Neuronal stem cell (in vitro differentiated cells): ENCODE data around the gene STPG3.
A peak's percentile ranks its signal among the peaks of the same experiment; 100 is the strongest.

Source experiments
- DNase-seq: peaks from one replicate; pipeline ENCODE4 v3.0.0-alpha.2; 2013; ENCODE audit warnings: low spot score
- H2AFZ ChIP-seq: one replicate; pipeline ENCODE4 v1.6.1; 2013; ENCODE audit warnings: mild to moderate bottlenecking, low read length, inconsistent platforms
- H2AK5ac ChIP-seq: 2 replicates; pipeline ENCODE4 v1.6.1; 2013; ENCODE audit warnings: low read depth, mild to moderate bottlenecking, inconsistent platforms, low read length, moderate library complexity, mixed read lengths
- H2BK120ac ChIP-seq: 2 replicates; pipeline ENCODE4 v1.6.1; 2013; ENCODE audit warnings: low read depth, mild to moderate bottlenecking, inconsistent platforms, low read length, moderate library complexity, mixed read lengths
- H2BK12ac ChIP-seq: one replicate; pipeline ENCODE4 v1.6.1; 2013; ENCODE audit warnings: low read length, inconsistent platforms
- H2BK15ac ChIP-seq: 2 replicates; pipeline ENCODE4 v1.6.1; 2013; ENCODE audit warnings: mild to moderate bottlenecking, low read length, inconsistent platforms, mixed read lengths
- H2BK5ac ChIP-seq: one replicate; pipeline ENCODE4 v1.6.1; 2013; ENCODE audit warnings: inconsistent platforms, mild to moderate bottlenecking, low read length, moderate library complexity
- H3K14ac ChIP-seq: one replicate; pipeline ENCODE4 v1.6.1; 2013; ENCODE audit warnings: low read length, inconsistent platforms
- H3K18ac ChIP-seq: 2 replicates; pipeline ENCODE4 v1.6.1; 2013; ENCODE audit warnings: low read length, inconsistent platforms
- H3K23ac ChIP-seq: 2 replicates; pipeline ENCODE4 v1.6.1; 2013; ENCODE audit warnings: low read depth, mild to moderate bottlenecking, mixed read lengths, low read length, inconsistent platforms; ENCODE audit not compliant: poor library complexity
- H3K27ac ChIP-seq: replicated peaks from 3 replicates; pipeline ENCODE4 v1.5.1; 2013; ENCODE audit warnings: low read length, inconsistent platforms
- H3K27me3 ChIP-seq, 3 experiments: 2 replicates each; pipeline ENCODE4 v1.6.1; 2013; ENCODE audit warnings: low read length in 3 of 3, mild to moderate bottlenecking in 2 of 3, inconsistent platforms in 1 of 3, low read depth in 1 of 3, mixed read lengths in 1 of 3, moderate library complexity in 1 of 3; ENCODE audit not compliant: control insufficient read depth in 3 of 3, insufficient read depth in 3 of 3
- H3K36me3 ChIP-seq, 2 donors: replicated peaks in 1 of 2; 2 replicates each; pipeline ENCODE4 v1.6.1; 2013; ENCODE audit warnings: low read length in 2 of 2; ENCODE audit not compliant: control insufficient read depth in 2 of 2, insufficient read depth in 2 of 2
- H3K4ac ChIP-seq: 2 replicates; pipeline ENCODE4 v1.6.1; 2013; ENCODE audit warnings: inconsistent platforms, mild to moderate bottlenecking, low read length, moderate library complexity
- H3K4me1 ChIP-seq, 2 donors: 1 replicate in 1 of 2; 2 replicates in 1 of 2; pipeline ENCODE4 v1.6.1; 2013; ENCODE audit warnings: low read length in 2 of 2, low read depth in 1 of 2; ENCODE audit not compliant: control insufficient read depth in 2 of 2, insufficient read depth in 1 of 2
- H3K4me2 ChIP-seq: one replicate; pipeline ENCODE4 v1.6.1; 2013; ENCODE audit warnings: mild to moderate bottlenecking, low read length, inconsistent platforms; ENCODE audit not compliant: insufficient read depth, poor library complexity, severe bottlenecking
- H3K4me3 ChIP-seq, 2 donors: 2 replicates each; pipeline ENCODE4 v1.5.1; 2013; ENCODE audit warnings: low read length in 2 of 2, mild to moderate bottlenecking in 2 of 2, inconsistent platforms in 1 of 2, moderate library complexity in 1 of 2
- H3K79me1 ChIP-seq: one replicate; pipeline ENCODE4 v1.6.1; 2013; ENCODE audit warnings: low read depth, mild to moderate bottlenecking, inconsistent platforms, low read length, moderate library complexity
- H3K9ac ChIP-seq: one replicate; pipeline ENCODE4 v1.6.1; 2013; ENCODE audit warnings: mild to moderate bottlenecking, low read depth, low read length, inconsistent platforms; ENCODE audit not compliant: poor library complexity
- H3K9me3 ChIP-seq, 2 donors: replicated peaks in 1 of 2; 2 replicates each; pipeline versions ENCODE3 to v1.6.1; 2013; ENCODE audit warnings: low read length in 2 of 2, mild to moderate bottlenecking in 2 of 2, inconsistent platforms in 1 of 2, low read depth in 1 of 2, mixed read lengths in 1 of 2, moderate library complexity in 1 of 2; ENCODE audit not compliant: control insufficient read depth in 2 of 2, insufficient read depth in 1 of 2
- H4K8ac ChIP-seq: one replicate; pipeline ENCODE4 v1.6.1; 2013; ENCODE audit warnings: low read depth, mild to moderate bottlenecking, inconsistent platforms, low read length, moderate library complexity
- H4K91ac ChIP-seq: one replicate; pipeline ENCODE4 v1.6.1; 2013; ENCODE audit warnings: low read length, low read depth, mild to moderate bottlenecking, inconsistent platforms; ENCODE audit not compliant: poor library complexity
- WGBS, 2 donors: extraction: QIAGEN DNeasy Blood & Tissue Kit; methylation state at CpG; one replicate each; pipeline ENCODE4 v1.1.7; 2013; ENCODE audit warnings: missing lambda C conversion rate in 2 of 2, mixed read lengths in 1 of 2; ENCODE audit not compliant: insufficient read length in 2 of 2, insufficient replicate concordance in 1 of 2; ENCODE audit errors: extremely low coverage in 2 of 2; 5-methylcytosine and 5-hydroxymethylcytosine counted together

Gene STPG3

GRCh38 chr9:137252555-137253506 lies 1.7 kb downstream of the STPG3 start:
- H2BK12ac ChIP-seq = no peak overlapping the region
- H3K4me1 ChIP-seq = peaks cover 19 to 50% of the 10 kb centered on the region in 2 donors
- no peak overlapping the region for H2AFZ ChIP-seq
- peak overlapping the region; percentile 85 for H2AK5ac ChIP-seq
- peak overlapping the region; percentile 93 for H2BK5ac ChIP-seq
- H3K4me2 ChIP-seq = no peak overlapping the region
- H3K9ac ChIP-seq = no peak overlapping the region
- no peaks in the 10 kb centered on the region for H3K9me3 ChIP-seq
- peaks cover 12% of the 10 kb centered on the region for H3K79me1 ChIP-seq
- H3K18ac ChIP-seq = peak overlapping the region; percentile 71
- no peak overlapping the region for H3K4me3 ChIP-seq
- no peaks in the 10 kb centered on the region for H3K27me3 ChIP-seq
- H4K91ac ChIP-seq = no peak overlapping the region
- peak overlapping the region; percentile 99 for H2BK15ac ChIP-seq
- no peak for DNase-seq
- no peak overlapping the region for H2BK120ac ChIP-seq
- no peak overlapping the region for H3K27ac ChIP-seq
- no peak overlapping the region for H3K4ac ChIP-seq
- peak overlapping the region; percentile 43 for H4K8ac ChIP-seq
- H3K36me3 ChIP-seq = peaks cover 9 to 15% of the 10 kb centered on the region in 2 donors
- WGBS, 2 donors = no CpG with 5 or more reads among the region's 35 CpGs
- H3K14ac ChIP-seq = peak overlapping the region; percentile 97
- H3K23ac ChIP-seq = peak overlapping the region; percentile 65

DNA sequence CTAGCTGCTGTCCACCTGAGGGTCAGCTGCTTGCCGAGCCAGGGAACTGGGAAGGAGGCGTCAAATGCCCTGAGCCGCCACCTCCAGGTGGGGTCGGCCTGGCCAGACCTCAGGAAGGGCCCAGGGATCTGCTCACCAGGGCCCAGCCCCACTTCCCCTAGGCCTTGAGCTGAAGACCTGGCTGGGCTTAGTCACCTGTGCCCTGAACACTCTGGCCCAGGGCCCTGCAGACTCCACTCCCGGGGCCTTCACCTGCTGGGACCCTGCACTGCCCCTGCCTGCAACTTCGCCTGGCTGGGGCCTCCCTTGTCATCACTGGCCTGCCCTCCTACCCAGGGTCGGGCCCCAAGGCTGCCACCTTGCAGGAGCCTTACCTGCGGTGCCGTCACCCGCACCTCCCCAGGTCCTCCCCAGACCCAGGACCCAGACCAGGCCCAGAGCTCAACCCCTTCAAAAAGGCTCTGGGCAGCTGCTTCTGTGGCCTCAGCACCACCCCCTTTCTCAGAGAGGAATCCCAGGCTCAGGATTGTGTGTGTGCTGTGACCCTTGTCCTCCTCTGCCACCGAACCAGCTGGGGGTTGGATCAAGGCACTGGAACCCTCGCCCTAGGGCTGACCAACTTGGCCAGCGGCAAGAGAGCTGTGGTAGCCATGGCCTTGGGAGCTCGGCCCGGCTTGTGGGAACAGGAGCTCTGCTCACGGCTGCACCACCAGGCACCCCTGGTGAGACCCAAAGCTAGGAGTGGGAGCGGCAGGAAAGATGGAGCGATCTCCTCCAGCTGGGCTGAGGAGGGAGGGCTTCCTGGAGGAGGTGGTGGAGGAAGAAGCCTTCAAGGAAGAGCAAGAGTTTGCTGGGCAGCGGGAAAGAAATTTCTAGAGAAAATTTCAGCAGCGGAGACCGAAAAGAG lies 2.9 kb downstream of the STPG3 start:
- Histone ChIP-seq H3K4me2 (peak overlapping the region; percentile 85), H3K27ac (no peak overlapping the region)
- no peak for DNase-seq

DNA sequence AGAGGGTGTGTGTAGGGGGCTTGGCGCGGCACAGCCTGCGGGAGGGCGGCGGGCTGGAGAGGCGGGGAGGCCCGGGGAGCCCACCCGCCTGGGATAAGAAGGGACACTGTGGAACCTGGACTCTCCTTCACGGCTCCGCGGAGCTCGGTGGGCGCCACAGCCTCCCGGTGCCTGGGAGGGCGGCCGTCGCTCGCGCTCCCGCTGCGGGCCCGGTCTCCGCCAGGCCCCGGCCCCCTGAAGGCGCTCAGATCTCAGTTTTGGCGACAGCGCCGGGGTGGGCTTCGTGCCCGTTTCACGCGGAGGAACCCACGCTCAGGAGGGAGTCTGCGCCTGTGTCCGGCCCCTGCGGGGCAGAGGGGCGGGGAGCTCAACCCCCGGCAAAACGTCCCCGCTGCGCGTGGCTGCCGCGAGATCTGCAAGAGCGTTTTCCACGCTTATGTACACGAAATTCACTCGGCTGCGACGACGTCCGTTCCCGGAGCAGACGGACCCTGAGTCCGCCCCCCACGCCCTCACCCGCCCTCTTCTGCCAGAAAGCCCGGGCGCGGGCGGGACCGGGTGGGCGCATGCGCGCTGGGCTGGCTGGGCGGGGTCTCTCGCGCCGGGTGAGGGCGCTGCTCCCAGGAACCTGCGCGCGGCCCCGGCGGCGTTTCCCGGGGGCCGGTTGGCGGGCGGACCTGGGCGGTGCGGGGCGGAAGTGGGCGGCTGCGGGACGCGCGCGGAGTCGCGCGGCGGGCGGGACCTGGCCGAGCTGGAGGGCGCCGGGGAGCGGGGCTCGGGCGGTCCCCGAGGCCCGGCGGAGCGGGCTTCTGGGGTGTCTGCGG lies 3.8 kb downstream of the STPG3 start, which contains the start of gene NELFB:
Gene NELFB, plus strand, starts transcription at position 704 of the 824 bp plus-strand sequence.
- peak within 1 kb of the TSS; percentile 29 for H4K8ac ChIP-seq
- H4K91ac ChIP-seq = peak within 1 kb of the TSS; percentile 79
- WGBS, 2 donors = no CpG with 5 or more reads among the region's 105 CpGs
- no peaks in the 10 kb centered on the region for H3K27me3 ChIP-seq
- H2BK12ac ChIP-seq = peak within 1 kb of the TSS; percentile 66
- H3K14ac ChIP-seq = peak within 1 kb of the TSS; percentile 94
- H2AFZ ChIP-seq = peak within 1 kb of the TSS; percentile 96
- no peaks in the 10 kb centered on the region for H3K9me3 ChIP-seq
- peak within 1 kb of the TSS; percentile 38 for H3K4ac ChIP-seq
- peak within 1 kb of the TSS; percentile 97 for H3K9ac ChIP-seq
- peak within 1 kb of the TSS; percentile 99 for H2BK15ac ChIP-seq
- peak; percentile 91 for DNase-seq
- peak within 1 kb of the TSS; percentile 93 for H2BK5ac ChIP-seq
- peak within 1 kb of the TSS; percentile 96 to 100 for H3K4me3 ChIP-seq
- peak within 1 kb of the TSS; percentile 19 for H3K27ac ChIP-seq
- H3K79me1 ChIP-seq = peaks cover 12% of the 10 kb centered on the region
- peak within 1 kb of the TSS; percentile 24 for H2BK120ac ChIP-seq
- peak within 1 kb of the TSS; percentile 85 for H3K4me2 ChIP-seq
- H3K18ac ChIP-seq = peak within 1 kb of the TSS; percentile 99
- H3K36me3 ChIP-seq = peaks cover 17 to 31% of the 10 kb centered on the region in 2 donors
- H2AK5ac ChIP-seq = peak within 1 kb of the TSS; percentile 85
- H3K23ac ChIP-seq = peak within 1 kb of the TSS; percentile 70
- H3K4me1 ChIP-seq = peaks cover 19 to 48% of the 10 kb centered on the region in 2 donors

More for the DNA sequence above, 2.9 kb downstream of the STPG3 start:
- Histone ChIP-seq H4K91ac (peak overlapping the region; percentile 79), H2BK12ac (peak overlapping the region; percentile 66), H3K14ac (peak overlapping the region; percentile 94), H3K4me3 (peak overlapping the region; percentile 86 to 100), H3K36me3 (peaks cover 13 to 26% of the 10 kb centered on the region in 2 donors), H2BK15ac (peak overlapping the region; percentile 99), H3K4ac (peak overlapping the region; percentile 37), H3K9me3 (no peaks in the 10 kb centered on the region), H3K4me1 (peaks cover 19 to 48% of the 10 kb centered on the region in 2 donors), H2AK5ac (peak overlapping the region; percentile 85), H3K79me1 (peaks cover 12% of the 10 kb centered on the region), H3K9ac (peak overlapping the region; percentile 94), H2BK120ac (peak overlapping the region; percentile 6), H4K8ac (no peak overlapping the region), H3K27me3 (no peaks in the 10 kb centered on the region), H3K23ac (peak overlapping the region; percentile 70), H2BK5ac (peak overlapping the region; percentile 93), H2AFZ (peak overlapping the region; percentile 92), H3K18ac (peak overlapping the region; percentile 99)
- no CpG with 5 or more reads among the region's 21 CpGs for WGBS, 2 donors
